ENCODE measurements around the gene MYL7.

MYL7 gene

GRCh38 chr7:44162179-44162578, 21.0 kb upstream of the MYL7 start:
- Histone ChIP-seq H3K4me2 (ENCODE audit: insufficient read depth, low read length, poor library complexity, severe bottlenecking) (no peak overlapping the region), H3K79me1 (ENCODE audit: low read depth, low read length) (peaks cover 1% of the 10 kb centered on the region), H2BK15ac (ENCODE audit: low read length) (peak overlapping the region; percentile 34), H3K23ac (ENCODE audit: low read depth, low read length, poor library complexity) (no peak overlapping the region), H2AFZ (ENCODE audit: low read length) (no peak overlapping the region), H2AK5ac (ENCODE audit: low read depth, low read length) (no peak overlapping the region), H2BK120ac (ENCODE audit: low read depth, low read length) (no peak overlapping the region), H3K4ac (ENCODE audit: low read length) (no peak overlapping the region), H4K8ac (ENCODE audit: low read depth, low read length) (no peak overlapping the region), H3K36me3 (replicated peaks in 1 of 2; ENCODE audit: control insufficient read depth in 2 of 2, insufficient read depth in 2 of 2, low read length in 2 of 2) (no peaks in the 10 kb centered on the region), H3K9ac (ENCODE audit: low read depth, low read length, poor library complexity) (no peak overlapping the region), H4K91ac (ENCODE audit: low read depth, low read length, poor library complexity) (no peak overlapping the region), H2BK5ac (ENCODE audit: low read length) (no peak overlapping the region), H3K27me3 (ENCODE audit: control insufficient read depth in 3 of 3, insufficient read depth in 3 of 3, low read depth in 1 of 3, low read length in 3 of 3) (peaks cover 0 to 40% (median 2%) of the 10 kb centered on the region in 3 experiments), H3K4me3 (ENCODE audit: low read length in 2 of 2) (no peak overlapping the region), H3K14ac (ENCODE audit: low read length) (no peak overlapping the region), H3K27ac (replicated peaks; ENCODE audit: low read length) (no peak overlapping the region), H3K4me1 (ENCODE audit: control insufficient read depth in 2 of 2, insufficient read depth in 1 of 2, low read depth in 1 of 2, low read length in 2 of 2) (peaks cover 0 to 11% of the 10 kb centered on the region in 2 donors), H3K18ac (ENCODE audit: low read length) (no peak overlapping the region), H3K9me3 (replicated peaks in 1 of 2; ENCODE audit: control insufficient read depth in 2 of 2, insufficient read depth in 1 of 2, low read depth in 1 of 2, low read length in 2 of 2) (peaks cover 0 to 2% of the 10 kb centered on the region in 2 donors), H2BK12ac (ENCODE audit: low read length) (no peak overlapping the region)
- DNase-seq (ENCODE audit: low spot score) = no peak
- no CpG with 5 or more reads among the region's 4 CpGs for WGBS, 2 donors (ENCODE audit: extremely low coverage in 2 of 2, insufficient read length in 2 of 2, insufficient replicate concordance in 1 of 2)

DNA sequence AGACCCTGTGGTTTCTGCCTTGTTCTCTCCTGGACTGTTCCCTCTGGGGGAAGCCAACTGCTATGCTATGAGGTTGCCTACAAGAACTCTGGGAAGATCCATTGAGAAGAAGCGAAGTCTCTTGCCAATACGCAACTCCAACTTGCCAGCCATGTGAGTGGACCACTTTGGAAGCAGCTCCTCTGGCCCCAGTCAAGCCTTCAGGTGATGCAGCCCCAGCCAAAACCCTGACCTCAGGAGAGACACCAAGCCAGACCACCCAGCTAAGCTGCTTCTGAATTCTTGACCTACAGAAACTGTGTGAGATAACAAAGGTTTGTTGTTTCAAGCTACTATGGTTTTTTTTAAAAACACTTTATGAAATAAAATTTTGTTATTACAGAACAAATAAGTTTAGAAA, 20.2 kb upstream of the MYL7 start:
- H3K9ac ChIP-seq (ENCODE audit: low read depth, low read length, poor library complexity) = no peak overlapping the region
- no peak overlapping the region for H4K91ac ChIP-seq (ENCODE audit: low read depth, low read length, poor library complexity)
- H3K4ac ChIP-seq (ENCODE audit: low read length) = no peak overlapping the region
- H3K4me1 ChIP-seq (ENCODE audit: control insufficient read depth in 2 of 2, insufficient read depth in 1 of 2, low read depth in 1 of 2, low read length in 2 of 2) = peaks cover 0 to 11% of the 10 kb centered on the region in 2 donors
- no CpG with 5 or more reads among the region's 2 CpGs for WGBS, 2 donors (ENCODE audit: extremely low coverage in 2 of 2, insufficient read length in 2 of 2, insufficient replicate concordance in 1 of 2)
- no peak for DNase-seq (ENCODE audit: low spot score)
- no peak overlapping the region for H2BK120ac ChIP-seq (ENCODE audit: low read depth, low read length)
- H2BK5ac ChIP-seq (ENCODE audit: low read length) = no peak overlapping the region
- no peak overlapping the region for H3K4me3 ChIP-seq (ENCODE audit: low read length in 2 of 2)
- H3K27me3 ChIP-seq (ENCODE audit: control insufficient read depth in 3 of 3, insufficient read depth in 3 of 3, low read depth in 1 of 3, low read length in 3 of 3) = peaks cover 0 to 48% (median 2%) of the 10 kb centered on the region in 3 experiments
- no peak overlapping the region for H2BK12ac ChIP-seq (ENCODE audit: low read length)
- peaks cover 0 to 2% of the 10 kb centered on the region in 2 donors for H3K9me3 ChIP-seq (replicated peaks in 1 of 2; ENCODE audit: control insufficient read depth in 2 of 2, insufficient read depth in 1 of 2, low read depth in 1 of 2, low read length in 2 of 2)
- no peak overlapping the region for H3K27ac ChIP-seq (replicated peaks; ENCODE audit: low read length)
- no peak overlapping the region for H2AK5ac ChIP-seq (ENCODE audit: low read depth, low read length)
- H2AFZ ChIP-seq (ENCODE audit: low read length) = no peak overlapping the region
- H3K23ac ChIP-seq (ENCODE audit: low read depth, low read length, poor library complexity) = no peak overlapping the region
- H3K36me3 ChIP-seq (replicated peaks in 1 of 2; ENCODE audit: control insufficient read depth in 2 of 2, insufficient read depth in 2 of 2, low read length in 2 of 2) = no peaks in the 10 kb centered on the region
- no peak overlapping the region for H2BK15ac ChIP-seq (ENCODE audit: low read length)
- no peak overlapping the region for H3K14ac ChIP-seq (ENCODE audit: low read length)
- peaks cover 1% of the 10 kb centered on the region for H3K79me1 ChIP-seq (ENCODE audit: low read depth, low read length)
- no peak overlapping the region for H4K8ac ChIP-seq (ENCODE audit: low read depth, low read length)
- no peak overlapping the region for H3K18ac ChIP-seq (ENCODE audit: low read length)
- no peak overlapping the region for H3K4me2 ChIP-seq (ENCODE audit: insufficient read depth, low read length, poor library complexity, severe bottlenecking)

DNA sequence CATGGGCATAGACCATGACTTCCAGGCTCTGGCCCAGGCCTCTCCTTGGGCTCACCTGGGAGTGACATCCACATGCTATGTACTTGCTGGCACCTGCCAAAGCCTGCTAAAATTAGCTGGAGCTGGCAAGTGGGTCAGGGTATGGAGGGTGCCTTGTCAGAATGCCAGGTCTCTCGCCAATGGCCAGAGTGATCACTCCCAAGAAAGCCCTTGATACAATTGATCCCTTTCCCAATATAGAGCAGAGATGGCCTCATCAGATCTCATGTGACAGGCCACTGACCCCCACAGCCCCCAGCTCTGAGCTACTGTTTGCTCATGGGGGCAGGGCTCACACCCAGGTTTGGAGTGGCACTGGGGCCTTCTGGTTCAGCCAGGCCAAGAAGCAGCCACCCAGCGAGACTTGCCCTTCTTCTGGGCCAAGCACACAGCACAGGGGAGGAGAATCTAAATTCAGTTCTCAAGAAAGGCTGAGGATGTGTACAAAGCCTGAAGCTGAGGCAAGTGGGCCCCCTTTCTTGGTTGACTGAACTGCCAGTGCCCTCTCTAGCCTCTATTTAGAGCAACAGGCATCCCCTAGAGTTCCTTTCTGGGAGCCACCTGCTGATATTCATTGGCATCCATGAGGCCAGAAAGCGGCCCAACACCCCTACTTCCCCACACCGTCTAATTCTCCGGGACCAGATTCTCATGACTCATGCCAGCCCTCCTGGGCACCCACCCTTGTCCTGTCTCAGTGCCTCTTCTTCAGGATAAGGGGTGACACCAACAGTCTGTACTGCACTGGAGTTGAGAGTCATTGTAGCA, 18.9 kb upstream of the MYL7 start:
- Histone ChIP-seq H3K23ac (ENCODE audit: low read depth, low read length, poor library complexity) (no peak overlapping the region), H3K4me3 (ENCODE audit: low read length in 2 of 2) (no peak overlapping the region), H3K27ac (replicated peaks; ENCODE audit: low read length) (no peak overlapping the region), H3K14ac (ENCODE audit: low read length) (no peak overlapping the region), H3K9me3 (replicated peaks in 1 of 2; ENCODE audit: control insufficient read depth in 2 of 2, insufficient read depth in 1 of 2, low read depth in 1 of 2, low read length in 2 of 2) (no peaks in the 10 kb centered on the region), H2AK5ac (ENCODE audit: low read depth, low read length) (no peak overlapping the region), H2BK15ac (ENCODE audit: low read length) (no peak overlapping the region), H3K4ac (ENCODE audit: low read length) (no peak overlapping the region), H4K91ac (ENCODE audit: low read depth, low read length, poor library complexity) (no peak overlapping the region), H2AFZ (ENCODE audit: low read length) (no peak overlapping the region), H4K8ac (ENCODE audit: low read depth, low read length) (no peak overlapping the region), H3K27me3 (ENCODE audit: control insufficient read depth in 3 of 3, insufficient read depth in 3 of 3, low read depth in 1 of 3, low read length in 3 of 3) (peaks cover 0 to 55% (median 0%) of the 10 kb centered on the region in 3 experiments), H3K79me1 (ENCODE audit: low read depth, low read length) (no peaks in the 10 kb centered on the region), H3K18ac (ENCODE audit: low read length) (no peak overlapping the region), H2BK12ac (ENCODE audit: low read length) (no peak overlapping the region), H2BK5ac (ENCODE audit: low read length) (no peak overlapping the region), H3K36me3 (replicated peaks in 1 of 2; ENCODE audit: control insufficient read depth in 2 of 2, insufficient read depth in 2 of 2, low read length in 2 of 2) (no peaks in the 10 kb centered on the region), H3K4me1 (ENCODE audit: control insufficient read depth in 2 of 2, insufficient read depth in 1 of 2, low read depth in 1 of 2, low read length in 2 of 2) (peaks cover 0 to 11% of the 10 kb centered on the region in 2 donors), H3K9ac (ENCODE audit: low read depth, low read length, poor library complexity) (no peak overlapping the region), H3K4me2 (ENCODE audit: insufficient read depth, low read length, poor library complexity, severe bottlenecking) (no peak overlapping the region), H2BK120ac (ENCODE audit: low read depth, low read length) (no peak overlapping the region)
- no CpG with 5 or more reads among the region's 5 CpGs for WGBS, 2 donors (ENCODE audit: extremely low coverage in 2 of 2, insufficient read length in 2 of 2, insufficient replicate concordance in 1 of 2)
- DNase-seq (ENCODE audit: low spot score) = no peak

DNA sequence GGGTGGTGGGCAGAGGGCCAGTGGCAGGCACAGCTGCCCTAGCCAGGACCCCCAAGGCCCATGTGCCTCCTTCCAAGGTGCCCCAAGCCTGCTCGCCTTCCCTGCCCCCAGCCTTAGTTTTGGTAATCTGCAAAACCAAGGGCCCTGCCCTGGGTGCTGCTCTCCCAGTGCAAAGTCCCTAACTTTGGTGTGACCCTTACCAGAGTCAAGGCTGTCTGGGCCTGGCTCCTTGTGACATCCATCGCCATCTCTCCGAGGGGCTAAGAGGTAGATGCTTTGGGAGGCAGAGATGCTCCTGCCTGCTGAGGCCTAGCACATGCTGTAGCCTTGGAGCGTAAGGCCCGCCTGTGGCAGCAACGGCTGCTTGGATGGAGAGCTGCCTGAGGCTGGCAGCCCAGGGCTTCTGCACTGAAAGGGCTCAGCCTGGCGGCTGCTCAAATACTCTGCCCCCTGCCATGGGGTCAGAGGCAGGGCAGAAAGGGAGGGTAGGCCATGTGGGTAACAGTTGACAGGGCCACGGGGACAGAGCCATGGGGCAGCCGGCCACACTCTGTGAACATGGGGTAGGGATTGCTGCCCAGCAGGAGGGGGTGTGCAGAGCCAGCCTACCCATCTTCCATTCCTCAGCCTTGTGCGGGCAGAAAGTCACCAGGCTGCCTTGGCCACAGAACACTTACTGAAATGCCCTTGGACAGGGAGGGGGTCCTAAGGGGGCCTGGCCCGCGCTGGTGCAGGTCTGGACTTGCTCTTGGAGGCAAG, 17.9 kb upstream of the MYL7 start:
- Histone ChIP-seq H2BK120ac (ENCODE audit: low read depth, low read length) (no peak overlapping the region), H3K79me1 (ENCODE audit: low read depth, low read length) (no peaks in the 10 kb centered on the region), H2AK5ac (ENCODE audit: low read depth, low read length) (peak overlapping the region; percentile 40), H3K23ac (ENCODE audit: low read depth, low read length, poor library complexity) (peak overlapping the region; percentile 6), H3K4me2 (ENCODE audit: insufficient read depth, low read length, poor library complexity, severe bottlenecking) (no peak overlapping the region), H3K36me3 (replicated peaks in 1 of 2; ENCODE audit: control insufficient read depth in 2 of 2, insufficient read depth in 2 of 2, low read length in 2 of 2) (no peaks in the 10 kb centered on the region), H3K9me3 (replicated peaks in 1 of 2; ENCODE audit: control insufficient read depth in 2 of 2, insufficient read depth in 1 of 2, low read depth in 1 of 2, low read length in 2 of 2) (no peaks in the 10 kb centered on the region), H3K4ac (ENCODE audit: low read length) (no peak overlapping the region), H3K9ac (ENCODE audit: low read depth, low read length, poor library complexity) (no peak overlapping the region), H3K18ac (ENCODE audit: low read length) (peak overlapping the region; percentile 53), H2BK5ac (ENCODE audit: low read length) (peak overlapping the region; percentile 55), H3K27ac (replicated peaks; ENCODE audit: low read length) (no peak overlapping the region), H2BK15ac (ENCODE audit: low read length) (peak overlapping the region; percentile 26), H3K27me3 (ENCODE audit: control insufficient read depth in 3 of 3, insufficient read depth in 3 of 3, low read depth in 1 of 3, low read length in 3 of 3) (peaks cover 0 to 64% (median 0%) of the 10 kb centered on the region in 3 experiments), H3K4me3 (ENCODE audit: low read length in 2 of 2) (no peak overlapping the region), H4K8ac (ENCODE audit: low read depth, low read length) (no peak overlapping the region), H4K91ac (ENCODE audit: low read depth, low read length, poor library complexity) (no peak overlapping the region), H2BK12ac (ENCODE audit: low read length) (peak overlapping the region; percentile 63), H2AFZ (ENCODE audit: low read length) (no peak overlapping the region), H3K4me1 (ENCODE audit: control insufficient read depth in 2 of 2, insufficient read depth in 1 of 2, low read depth in 1 of 2, low read length in 2 of 2) (peaks cover 0 to 11% of the 10 kb centered on the region in 2 donors), H3K14ac (ENCODE audit: low read length) (peak overlapping the region; percentile 43)
- no CpG with 5 or more reads among the region's 12 CpGs for WGBS, 2 donors (ENCODE audit: extremely low coverage in 2 of 2, insufficient read length in 2 of 2, insufficient replicate concordance in 1 of 2)
- no peak for DNase-seq (ENCODE audit: low spot score)
